ENCODE measurements around the gene MORC4.
A peak's percentile ranks its signal among the peaks of the same experiment; 100 is the strongest.

MORC4 gene

GRCh38 chrX:106932960-106933537 lies 67.0 kb downstream of the MORC4 start:
- H3K36me3 ChIP-seq (ENCODE audit: low read depth): no peaks in the 10 kb centered on the region
- ATAC-seq (ENCODE audit: low read depth) (no peak), DNase-seq (ENCODE audit: low spot score) (no peak)
- no peaks in the 10 kb centered on the region for H3K4me1 ChIP-seq (ENCODE audit: insufficient read depth, poor library complexity, severe bottlenecking)
- no peaks in the 10 kb centered on the region for H3K9me3 ChIP-seq (ENCODE audit: severe bottlenecking)
- no peaks in the 10 kb centered on the region for H3K27me3 ChIP-seq (ENCODE audit: insufficient read depth, poor library complexity, severe bottlenecking)
- no peak overlapping the region for H3K4me3 ChIP-seq (ENCODE audit: severe bottlenecking)
- H3K27ac ChIP-seq (ENCODE audit: poor library complexity, severe bottlenecking): no peak overlapping the region
- TF ChIP-seq CTCF (IDR thresholded peaks at IDR 0.05; ENCODE audit: poor library complexity, severe bottlenecking): no peak

- H3K27me3 ChIP-seq (ENCODE audit: insufficient read depth, poor library complexity, severe bottlenecking): no peaks in the 10 kb centered on the region
- peak; percentile 29; the same call in 1 of the 3 replicates for ATAC-seq (ENCODE audit: low read depth)
- H3K4me3 ChIP-seq (ENCODE audit: severe bottlenecking): no peak overlapping the region
- no peak for DNase-seq (ENCODE audit: low spot score)
- H3K27ac ChIP-seq (ENCODE audit: poor library complexity, severe bottlenecking): no peak overlapping the region
- H3K4me1 ChIP-seq (ENCODE audit: insufficient read depth, poor library complexity, severe bottlenecking): no peaks in the 10 kb centered on the region
- H3K9me3 ChIP-seq (ENCODE audit: severe bottlenecking): no peaks in the 10 kb centered on the region
- H3K36me3 ChIP-seq (ENCODE audit: low read depth): no peaks in the 10 kb centered on the region
- TF ChIP-seq CTCF (IDR thresholded peaks at IDR 0.05; ENCODE audit: poor library complexity, severe bottlenecking): no peak
Measured at GRCh38 chrX:106932492-106932923, 67.5 kb downstream of the MORC4 start.

- no peaks in the 10 kb centered on the region for H3K4me1 ChIP-seq (ENCODE audit: insufficient read depth, poor library complexity, severe bottlenecking)
- H3K9me3 ChIP-seq (ENCODE audit: severe bottlenecking): no peaks in the 10 kb centered on the region
- no peak overlapping the region for H3K27ac ChIP-seq (ENCODE audit: poor library complexity, severe bottlenecking)
Measured at GRCh38 chrX:106931831-106932491, 68.1 kb downstream of the MORC4 start.

GRCh38 chrX:106928227-106928626 lies 71.8 kb downstream of the MORC4 start:
- Histone ChIP-seq H3K4me1 (ENCODE audit: insufficient read depth, poor library complexity, severe bottlenecking) (no peaks in the 10 kb centered on the region), H3K4me3 (ENCODE audit: severe bottlenecking) (no peak overlapping the region), H3K36me3 (ENCODE audit: low read depth) (no peaks in the 10 kb centered on the region), H3K9me3 (ENCODE audit: severe bottlenecking) (no peaks in the 10 kb centered on the region), H3K27me3 (ENCODE audit: insufficient read depth, poor library complexity, severe bottlenecking) (no peaks in the 10 kb centered on the region), H3K27ac (ENCODE audit: poor library complexity, severe bottlenecking) (no peak overlapping the region)
- TF ChIP-seq CTCF (IDR thresholded peaks at IDR 0.05; ENCODE audit: poor library complexity, severe bottlenecking): no peak
- ATAC-seq (ENCODE audit: low read depth) (no peak), DNase-seq (ENCODE audit: low spot score) (no peak)

More at GRCh38 chrX:106931831-106932491, 68.1 kb downstream of the MORC4 start:
- DNase-seq (ENCODE audit: low spot score) (no peak), ATAC-seq (ENCODE audit: low read depth) (no peak)
- no peak for TF ChIP-seq CTCF (IDR thresholded peaks at IDR 0.05; ENCODE audit: poor library complexity, severe bottlenecking)
- H3K27me3 ChIP-seq (ENCODE audit: insufficient read depth, poor library complexity, severe bottlenecking): no peaks in the 10 kb centered on the region
- no peak overlapping the region for H3K4me3 ChIP-seq (ENCODE audit: severe bottlenecking)
- H3K36me3 ChIP-seq (ENCODE audit: low read depth): no peaks in the 10 kb centered on the region

GRCh38 chrX:106927700-106928099 lies 72.3 kb downstream of the MORC4 start:
- ATAC-seq (ENCODE audit: low read depth): no peak
- TF ChIP-seq CTCF (IDR thresholded peaks at IDR 0.05; ENCODE audit: poor library complexity, severe bottlenecking): no peak

More at GRCh38 chrX:106927700-106928099, 72.3 kb downstream of the MORC4 start:
- Histone ChIP-seq H3K4me1 (ENCODE audit: insufficient read depth, poor library complexity, severe bottlenecking) (no peaks in the 10 kb centered on the region), H3K27me3 (ENCODE audit: insufficient read depth, poor library complexity, severe bottlenecking) (no peaks in the 10 kb centered on the region), H3K27ac (ENCODE audit: poor library complexity, severe bottlenecking) (no peak overlapping the region), H3K9me3 (ENCODE audit: severe bottlenecking) (no peaks in the 10 kb centered on the region), H3K4me3 (ENCODE audit: severe bottlenecking) (no peak overlapping the region), H3K36me3 (ENCODE audit: low read depth) (no peaks in the 10 kb centered on the region)
- DNase-seq (ENCODE audit: low spot score): no peak

Data from RWPE2 (cell line).